Parathyroid adenoma (tissue), 2 donors: Measurements from ENCODE around the gene MYO3B.

Experiments
- H2AFZ ChIP-seq: fragments of 300-600 bp; sonication (generic); one replicate; pipeline ENCODE4 v1.7.0; 2017; ENCODE audit warnings: antibody characterized with exemption, mild to moderate bottlenecking
- H3K27ac ChIP-seq: fragments of 300-600 bp; sonication (generic); one replicate; pipeline ENCODE4 v1.7.0; 2017
- H3K27me3 ChIP-seq: fragments of 300-600 bp; sonication (generic); one replicate; pipeline ENCODE4 v1.7.0; 2017; ENCODE audit warnings: low read length; ENCODE audit not compliant: control insufficient read depth, insufficient read depth
- H3K36me3 ChIP-seq: fragments of 300-600 bp; sonication (generic); one replicate; pipeline ENCODE4 v1.7.0; 2017; ENCODE audit warnings: low read length; ENCODE audit not compliant: control insufficient read depth, insufficient read depth
- H3K4me1 ChIP-seq: fragments of 300-600 bp; sonication (generic); one replicate; pipeline ENCODE4 v1.7.0; 2017; ENCODE audit warnings: control low read depth
- H3K4me2 ChIP-seq: fragments of 300-600 bp; sonication (generic); one replicate; pipeline ENCODE4 v1.7.0; 2017; ENCODE audit warnings: low read length
- H3K4me3 ChIP-seq: fragments of 300-600 bp; sonication (generic); one replicate; pipeline ENCODE4 v1.7.0; 2017; ENCODE audit warnings: low read depth, low read length
- H3K79me2 ChIP-seq: fragments of 300-600 bp; sonication (generic); one replicate; pipeline ENCODE4 v1.7.0; 2017; ENCODE audit warnings: control low read depth
- H3K9ac ChIP-seq: fragments of 300-600 bp; sonication (generic); one replicate; pipeline ENCODE4 v1.7.0; 2017; ENCODE audit warnings: mild to moderate bottlenecking
- H3K9me3 ChIP-seq: fragments of 300-600 bp; sonication (generic); one replicate; pipeline ENCODE4 v1.7.0; 2017; ENCODE audit warnings: low read length; ENCODE audit not compliant: control insufficient read depth
- CTCF ChIP-seq: fragments of 300-600 bp; sonication (generic); IDR thresholded peaks from one replicate; pipeline ENCODE4 v1.7.0; 2017; ENCODE audit warnings: antibody characterized with exemption, mild to moderate bottlenecking
- donor health status: primary hyperparathyroidism.

MYO3B gene

GRCh38 chr2:170409164-170409535 is 231.2 kb downstream of the MYO3B start:
- peak; percentile 91 for TF ChIP-seq CTCF
- H3K27ac ChIP-seq, result no peak overlapping the region
- no peaks in the 10 kb centered on the region for H3K36me3 ChIP-seq
- H2AFZ ChIP-seq, result peak overlapping the region; percentile 40
- peak overlapping the region; percentile 14 for H3K4me2 ChIP-seq
- H3K27me3 ChIP-seq, result no peaks in the 10 kb centered on the region
- no peaks in the 10 kb centered on the region for H3K9me3 ChIP-seq
- H3K4me1 ChIP-seq, result no peaks in the 10 kb centered on the region
- no peaks in the 10 kb centered on the region for H3K79me2 ChIP-seq
- H3K9ac ChIP-seq, result no peak overlapping the region
- H3K4me3 ChIP-seq, result peak overlapping the region; percentile 13

GRCh38 chr2:170411660-170412059 is 233.7 kb downstream of the MYO3B start:
- Histone ChIP-seq H3K9me3 (no peaks in the 10 kb centered on the region), H3K9ac (no peak overlapping the region), H3K4me2 (no peak overlapping the region), H3K4me1 (no peaks in the 10 kb centered on the region), H3K27me3 (no peaks in the 10 kb centered on the region), H3K4me3 (no peak overlapping the region), H3K36me3 (no peaks in the 10 kb centered on the region), H3K79me2 (no peaks in the 10 kb centered on the region), H2AFZ (no peak overlapping the region), H3K27ac (no peak overlapping the region)
- no peak for TF ChIP-seq CTCF

GRCh38 chr2:170420961-170421687 is 243.2 kb downstream of the MYO3B start:
- no peak overlapping the region for H3K27ac ChIP-seq
- no peaks in the 10 kb centered on the region for H3K36me3 ChIP-seq
- H3K4me2 ChIP-seq, result no peak overlapping the region
- no peak overlapping the region for H3K4me3 ChIP-seq
- H3K9me3 ChIP-seq, result no peaks in the 10 kb centered on the region
- no peaks in the 10 kb centered on the region for H3K4me1 ChIP-seq
- no peaks in the 10 kb centered on the region for H3K79me2 ChIP-seq
- H3K9ac ChIP-seq, result no peak overlapping the region
- H2AFZ ChIP-seq, result no peak overlapping the region
- no peaks in the 10 kb centered on the region for H3K27me3 ChIP-seq
- no peak for TF ChIP-seq CTCF

GRCh38 chr2:170423919-170424318 is 246.0 kb downstream of the MYO3B start:
- Histone ChIP-seq H3K9me3 (no peaks in the 10 kb centered on the region), H3K27me3 (no peaks in the 10 kb centered on the region), H3K36me3 (no peaks in the 10 kb centered on the region), H3K4me2 (no peak overlapping the region), H3K4me3 (no peak overlapping the region), H3K27ac (no peak overlapping the region), H3K9ac (no peak overlapping the region), H3K79me2 (no peaks in the 10 kb centered on the region), H3K4me1 (no peaks in the 10 kb centered on the region), H2AFZ (no peak overlapping the region)
- no peak for TF ChIP-seq CTCF

- Histone ChIP-seq H3K4me1 (no peaks in the 10 kb centered on the region), H3K27ac (no peak overlapping the region), H3K27me3 (no peaks in the 10 kb centered on the region)
These were observed 247.4 kb downstream of the MYO3B start for GRCh38 chr2:170425281-170425751.

More at GRCh38 chr2:170425281-170425751, 247.4 kb downstream of the MYO3B start:
- no peak overlapping the region for H2AFZ ChIP-seq
- H3K79me2 ChIP-seq, result no peaks in the 10 kb centered on the region
- TF ChIP-seq CTCF, result no peak
- no peak overlapping the region for H3K9ac ChIP-seq
- H3K4me3 ChIP-seq, result no peak overlapping the region
- H3K36me3 ChIP-seq, result no peaks in the 10 kb centered on the region
- H3K4me2 ChIP-seq, result no peak overlapping the region
- H3K9me3 ChIP-seq, result no peaks in the 10 kb centered on the region
